Type B pancreatic cell (in vitro differentiated cells): ENCODE measurements around the gene HOXA4. TPM values are rescaled to one million over a fixed set of nuclear protein-coding genes. Genes with fewer than 3 reads are reported as not detected.
A peak's percentile ranks its signal among the peaks of the same experiment; 100 is the strongest.

ENCODE experiments used
- DNase-seq: peaks from one replicate; pipeline ENCODE4 v3.0.0; 2021; ENCODE audit warnings: mixed read lengths; ENCODE audit not compliant: unreplicated experiment; ENCODE audit errors: extremely low spot score
- H3K27ac Mint-ChIP-seq: 2 replicates; pipeline ENCODE4 v1.8.0; 2021; ENCODE audit warnings: mild to moderate bottlenecking, mixed read lengths
- H3K27me3 Mint-ChIP-seq: 2 replicates; pipeline ENCODE4 v1.8.0; 2021; ENCODE audit warnings: mixed read lengths
- H3K36me3 Mint-ChIP-seq: 2 replicates; pipeline ENCODE4 v1.8.0; 2021; ENCODE audit warnings: mixed read lengths
- H3K4me1 Mint-ChIP-seq: one replicate; pipeline ENCODE4 v1.8.0; 2021; ENCODE audit warnings: mixed read lengths; ENCODE audit not compliant: unreplicated experiment
- H3K4me3 Mint-ChIP-seq: 2 replicates; pipeline ENCODE4 v1.8.0; 2021; ENCODE audit warnings: mild to moderate bottlenecking, mixed read lengths
- H3K9me3 Mint-ChIP-seq: 2 replicates; pipeline ENCODE4 v1.8.0; 2021; ENCODE audit warnings: mixed read lengths
- CTCF ChIP-seq: fragments of 200-600 bp; sonication (generic); conservative IDR thresholded peaks from 2 replicates; pipeline ENCODE4 v1.5.0; 2021; ENCODE audit warnings: antibody characterized with exemption, mild to moderate bottlenecking
- total RNA-seq: library from RNA; stranded (reverse); gene quantifications from 2 replicates; pipeline ENCODE4 v1.2.1, GENCODE V29; 2021; ENCODE audit warnings: low replicate concordance

The HOXA4 gene
- total RNA-seq, 1 donor from 2014 or later: 28.5 TPM

DNA sequence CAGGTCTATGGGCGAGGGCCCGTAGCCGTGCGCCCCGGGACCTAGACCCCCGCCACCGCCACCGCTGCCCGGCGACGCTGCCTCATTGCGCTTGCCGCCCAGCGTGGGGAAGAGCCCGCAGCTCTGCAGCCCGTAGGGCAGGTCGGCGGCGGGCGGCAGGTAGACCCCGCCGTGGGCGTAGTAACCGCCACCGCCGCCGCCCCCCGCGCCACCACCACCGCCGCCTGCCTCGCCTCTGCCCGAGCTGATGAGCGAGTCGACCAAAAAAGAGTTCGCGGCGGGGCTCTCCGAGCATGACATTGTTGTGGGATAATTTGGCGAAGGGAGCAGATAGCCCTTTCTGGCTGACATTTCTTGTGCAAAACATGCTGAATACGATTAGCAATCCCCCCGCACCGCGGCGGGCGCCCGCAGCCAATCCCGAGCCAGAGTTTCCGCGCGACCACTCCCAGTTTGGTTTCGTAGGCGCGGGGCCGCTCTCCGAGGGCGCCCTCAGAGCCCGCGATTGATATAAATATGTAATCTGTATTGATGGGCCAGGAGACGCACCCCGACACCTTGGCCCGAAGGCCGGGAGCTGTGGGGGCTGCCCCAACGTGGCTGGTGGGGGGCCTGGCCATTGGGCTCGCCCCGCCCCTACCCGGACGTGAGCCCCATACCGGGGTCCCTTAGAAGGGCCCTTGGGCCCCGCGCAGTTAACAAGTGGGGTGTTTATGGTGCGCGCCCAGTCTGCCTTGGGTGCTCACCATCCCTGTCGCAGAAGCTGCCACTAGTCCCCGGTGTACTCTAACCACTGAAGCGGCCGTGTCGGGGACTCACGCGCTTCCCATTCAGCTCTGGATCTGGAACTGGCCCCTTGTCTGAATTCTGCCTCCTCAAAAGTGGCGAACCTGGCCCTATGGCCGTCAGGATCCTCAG lies 43.7 kb upstream of the HOXA4 start, which contains the start of gene HOXA10:
TSS of gene HOXA10 (minus strand) at position 365 of the 918 bp plus-strand sequence. CDS start at position 351, 14 bp downstream.
- H3K4me3 Mint-ChIP-seq: peak within 1 kb of the TSS; percentile 75
- H3K9me3 Mint-ChIP-seq: no peaks in the 10 kb centered on the region
- peak; percentile 70 for DNase-seq
- no peaks in the 10 kb centered on the region for H3K36me3 Mint-ChIP-seq
- peaks cover 10% of the 10 kb centered on the region for H3K4me1 Mint-ChIP-seq
- no peak within 1 kb of the TSS for H3K27ac Mint-ChIP-seq
- no peak for TF ChIP-seq CTCF
- peaks cover 87% of the 10 kb centered on the region for H3K27me3 Mint-ChIP-seq

- DNase-seq: peak; percentile 70
- no peaks in the 10 kb centered on the region for H3K36me3 Mint-ChIP-seq
- H3K9me3 Mint-ChIP-seq: no peaks in the 10 kb centered on the region
- H3K27ac Mint-ChIP-seq: no peak overlapping the region
- H3K4me3 Mint-ChIP-seq: no peak overlapping the region
- TF ChIP-seq CTCF: no peak
- H3K4me1 Mint-ChIP-seq: peaks cover 10% of the 10 kb centered on the region
- H3K27me3 Mint-ChIP-seq: peaks cover 85% of the 10 kb centered on the region
Observed at GRCh38 chr7:27173511-27173955, 43.0 kb upstream of the HOXA4 start.

DNA sequence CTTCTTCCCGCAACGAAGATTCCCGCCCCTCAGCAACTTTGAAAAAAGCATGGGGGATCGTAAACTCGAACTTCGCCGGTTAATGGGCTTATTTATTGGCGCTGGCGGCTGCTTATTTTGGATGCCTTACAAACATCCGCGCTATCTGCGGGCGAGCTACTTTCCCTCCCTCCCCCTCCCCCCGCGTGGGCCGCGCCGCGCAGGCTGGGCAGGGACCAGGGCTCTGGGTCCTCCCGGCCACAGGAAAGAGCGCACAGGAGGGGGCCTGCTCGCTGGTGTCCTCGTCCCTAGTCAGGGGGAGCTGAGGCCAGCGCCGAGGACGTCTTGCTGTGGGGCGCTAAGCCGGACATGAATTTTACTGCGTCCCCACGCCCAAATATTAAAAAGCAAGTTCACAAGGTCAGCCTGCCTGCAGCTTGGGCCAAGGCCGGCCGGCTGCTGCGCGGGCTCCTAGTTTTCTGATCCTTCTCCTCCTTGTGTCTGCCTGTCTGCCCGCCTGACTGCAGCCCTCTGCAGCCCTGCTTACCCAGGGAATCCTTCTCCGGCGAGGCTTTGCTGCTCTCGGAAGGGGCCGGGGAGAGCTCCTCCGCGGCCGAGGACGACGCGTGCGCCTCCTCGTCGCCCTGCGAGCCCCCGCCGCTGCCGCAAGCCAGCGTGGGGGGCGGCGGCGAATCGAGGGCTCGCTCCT lies 42.4 kb upstream of the HOXA4 start:
- no peak for DNase-seq
- peak overlapping the region; percentile 47 for H3K4me3 Mint-ChIP-seq
- H3K27ac Mint-ChIP-seq: no peak overlapping the region
- peaks cover 15% of the 10 kb centered on the region for H3K4me1 Mint-ChIP-seq
- no peaks in the 10 kb centered on the region for H3K9me3 Mint-ChIP-seq
- no peak for TF ChIP-seq CTCF
- H3K27me3 Mint-ChIP-seq: peaks cover 85% of the 10 kb centered on the region
- H3K36me3 Mint-ChIP-seq: no peaks in the 10 kb centered on the region

DNA sequence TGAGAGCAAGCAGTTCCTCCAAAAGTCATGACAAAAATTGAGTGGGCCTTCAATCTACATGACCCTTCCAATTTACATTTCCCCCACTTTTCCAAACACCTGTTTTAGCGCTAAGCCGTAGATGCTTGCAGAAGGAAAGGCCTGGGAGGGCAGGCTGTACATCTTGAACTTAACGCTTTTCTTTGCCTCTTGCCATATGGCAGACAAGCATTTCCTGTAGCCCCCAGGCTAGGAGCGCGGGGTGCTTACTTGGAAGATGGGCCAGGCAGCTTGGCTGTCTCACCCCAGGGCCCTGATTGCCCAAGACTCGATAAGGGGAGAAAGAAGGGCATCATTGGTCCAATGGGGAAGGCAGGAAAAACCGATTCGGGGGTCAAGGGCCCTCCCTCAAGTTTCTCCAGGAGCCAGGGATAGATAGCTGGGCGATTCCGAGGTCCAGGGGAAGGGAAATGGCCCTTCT lies 41.8 kb upstream of the HOXA4 start:
- peak overlapping the region; percentile 39 for H3K27ac Mint-ChIP-seq

More for the DNA sequence above, 41.8 kb upstream of the HOXA4 start:
- H3K36me3 Mint-ChIP-seq: no peaks in the 10 kb centered on the region
- peaks cover 85% of the 10 kb centered on the region for H3K27me3 Mint-ChIP-seq
- H3K9me3 Mint-ChIP-seq: no peaks in the 10 kb centered on the region
- no peak for TF ChIP-seq CTCF
- H3K4me1 Mint-ChIP-seq: peaks cover 15% of the 10 kb centered on the region
- DNase-seq: peak; percentile 67
- H3K4me3 Mint-ChIP-seq: peak overlapping the region; percentile 84
